ENCODE results near the gene HS6ST1. TPM values are rescaled to one million over a fixed set of nuclear protein-coding genes. Genes with fewer than 3 reads are reported as not detected.

HS6ST1 gene
- total and polyA plus RNA-seq, 10 donors: 7.2 to 99.5 (median 57.0) TPM

DNA sequence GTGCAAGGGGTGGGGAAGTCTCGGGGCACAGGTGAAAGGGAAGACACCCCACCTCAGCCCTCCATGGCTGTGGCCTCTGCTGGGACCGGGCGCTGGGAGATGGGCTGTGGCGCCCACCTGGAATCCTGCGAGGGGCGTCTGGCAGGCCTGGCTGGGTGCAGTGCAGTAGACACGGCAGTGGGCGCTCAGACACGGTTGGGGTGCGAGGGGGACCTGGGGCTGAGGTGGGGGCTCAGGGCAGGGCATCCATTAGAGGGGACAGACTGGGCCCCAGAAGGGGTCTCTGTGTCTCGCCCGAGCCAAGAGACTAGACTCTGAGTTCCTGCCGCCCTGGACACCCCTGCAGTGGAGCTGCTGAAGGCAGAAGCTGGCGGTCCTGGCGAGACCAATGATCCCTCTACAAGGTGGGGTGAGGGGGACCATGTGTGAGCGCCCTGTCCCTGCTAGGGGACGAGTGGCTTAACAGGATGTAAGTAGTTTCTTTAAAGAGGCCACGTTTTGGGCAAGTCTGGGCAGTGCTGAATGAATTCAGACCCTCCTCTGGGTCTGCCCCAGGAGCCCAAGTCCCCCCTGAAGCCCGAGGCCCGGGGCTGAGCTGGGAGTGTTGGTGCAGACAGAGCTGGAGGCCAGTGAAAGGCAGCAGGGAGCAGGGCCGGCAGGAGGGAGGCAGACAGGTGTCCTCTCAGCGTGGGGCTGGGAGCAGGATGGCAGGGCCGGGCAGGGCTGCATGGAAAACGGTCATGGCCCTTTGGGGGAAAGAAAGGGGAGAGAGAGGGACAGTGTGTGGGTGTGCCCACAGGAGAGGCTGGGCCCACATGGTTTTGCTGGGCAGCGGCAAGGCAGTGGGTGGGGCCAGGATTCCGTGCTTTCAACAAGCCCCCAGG lies 57.2 kb downstream of the HS6ST1 start:
- Histone ChIP-seq H3K36me3 (peaks cover 0 to 15% (median 0%) of the 10 kb centered on the region in 6 donors), H3K27ac (no peak overlapping the region), H3K4me3 (no peak overlapping the region), H3K9me3 (no peaks in the 10 kb centered on the region), H3K27me3 (replicated peaks in 1 of 7) (no peaks in the 10 kb centered on the region), H3K4me1 (no peaks in the 10 kb centered on the region)
- TF ChIP-seq POLR2A (IDR thresholded peaks at IDR 0.05) (no peak), POLR2AphosphoS5 (IDR thresholded peaks at IDR 0.05) (peak in 1 of 3 donors; percentile 63)
- WGBS, 5 donors: 70 to 87% (median 85%) methylated on average over 17 to 26 of the region's 26 CpGs
- intact Hi-C loops (cut with DNase I; ENCODE audit: low total_unique reads): no loop called here
- DNase-seq: no peak

DNA sequence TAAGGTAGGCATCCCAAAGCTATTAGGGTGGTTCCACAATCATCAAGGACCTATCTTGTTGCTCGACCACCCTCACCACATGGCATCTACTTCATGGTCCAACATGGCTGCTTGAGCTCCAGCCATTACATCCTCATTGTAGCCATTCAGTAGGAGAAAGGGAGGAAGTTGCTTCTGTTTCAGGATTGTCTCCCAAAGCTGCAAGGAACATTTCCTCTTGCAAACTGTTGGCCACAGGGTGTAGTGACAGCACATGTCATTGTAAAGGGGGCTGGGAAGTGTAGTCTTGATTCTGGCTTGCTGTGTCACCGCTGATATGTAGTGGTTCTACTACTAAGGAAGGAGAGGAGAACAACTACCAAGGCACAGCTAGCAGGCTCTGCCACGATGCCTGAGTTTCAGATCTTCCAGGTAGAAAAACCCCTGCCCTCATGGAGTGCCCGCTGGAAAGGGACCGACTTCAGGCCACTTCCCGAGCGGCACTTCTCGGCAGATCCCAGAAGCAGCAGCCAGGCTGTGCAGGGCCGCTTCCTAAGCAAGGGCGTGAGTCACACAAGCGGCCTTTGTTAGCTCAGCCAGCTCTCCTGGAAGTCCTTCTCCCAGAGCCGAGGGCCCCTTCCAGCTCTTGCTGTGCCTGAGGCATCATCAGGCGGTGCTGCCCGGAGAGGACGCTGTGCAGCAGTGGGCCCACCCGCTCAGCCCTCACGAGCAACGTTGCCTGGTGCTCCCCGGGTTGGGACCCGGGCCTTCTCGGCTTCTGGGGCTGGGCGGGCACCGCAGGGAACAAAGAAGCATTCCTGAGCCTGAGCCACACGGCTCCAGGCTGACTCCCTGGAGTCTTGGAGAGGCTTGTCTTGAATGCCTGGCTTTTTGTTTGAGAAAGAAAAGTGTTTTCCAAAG lies 58.2 kb downstream of the HS6ST1 start:
- Histone ChIP-seq H3K4me3 (no peak overlapping the region), H3K4me1 (no peaks in the 10 kb centered on the region), H3K36me3 (peaks cover 0 to 10% (median 0%) of the 10 kb centered on the region in 6 donors), H3K9me3 (no peaks in the 10 kb centered on the region), H3K27ac (no peak overlapping the region), H3K27me3 (replicated peaks in 1 of 7) (no peaks in the 10 kb centered on the region)
- DNase-seq: no peak
- WGBS, 5 donors: 82 to 96% (median 86%) methylated on average over 20 to 24 of the region's 24 CpGs
- TF ChIP-seq POLR2AphosphoS5 (IDR thresholded peaks at IDR 0.05): peak in 1 of 3 donors; percentile 59
- TF ChIP-seq, protein P1, sequence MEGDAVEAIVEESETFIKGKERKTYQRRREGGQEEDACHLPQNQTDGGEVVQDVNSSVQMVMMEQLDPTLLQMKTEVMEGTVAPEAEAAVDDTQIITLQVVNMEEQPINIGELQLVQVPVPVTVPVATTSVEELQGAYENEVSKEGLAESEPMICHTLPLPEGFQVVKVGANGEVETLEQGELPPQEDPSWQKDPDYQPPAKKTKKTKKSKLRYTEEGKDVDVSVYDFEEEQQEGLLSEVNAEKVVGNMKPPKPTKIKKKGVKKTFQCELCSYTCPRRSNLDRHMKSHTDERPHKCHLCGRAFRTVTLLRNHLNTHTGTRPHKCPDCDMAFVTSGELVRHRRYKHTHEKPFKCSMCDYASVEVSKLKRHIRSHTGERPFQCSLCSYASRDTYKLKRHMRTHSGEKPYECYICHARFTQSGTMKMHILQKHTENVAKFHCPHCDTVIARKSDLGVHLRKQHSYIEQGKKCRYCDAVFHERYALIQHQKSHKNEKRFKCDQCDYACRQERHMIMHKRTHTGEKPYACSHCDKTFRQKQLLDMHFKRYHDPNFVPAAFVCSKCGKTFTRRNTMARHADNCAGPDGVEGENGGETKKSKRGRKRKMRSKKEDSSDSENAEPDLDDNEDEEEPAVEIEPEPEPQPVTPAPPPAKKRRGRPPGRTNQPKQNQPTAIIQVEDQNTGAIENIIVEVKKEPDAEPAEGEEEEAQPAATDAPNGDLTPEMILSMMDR (IDR thresholded peaks at IDR 0.05 in 8 of 11, conservative IDR thresholded peaks at IDR 0.05 in 3 of 11): no peak
- TF ChIP-seq POLR2A (IDR thresholded peaks at IDR 0.05): no peak
- intact Hi-C loops (cut with DNase I; ENCODE audit: low total_unique reads): no loop called here

DNA sequence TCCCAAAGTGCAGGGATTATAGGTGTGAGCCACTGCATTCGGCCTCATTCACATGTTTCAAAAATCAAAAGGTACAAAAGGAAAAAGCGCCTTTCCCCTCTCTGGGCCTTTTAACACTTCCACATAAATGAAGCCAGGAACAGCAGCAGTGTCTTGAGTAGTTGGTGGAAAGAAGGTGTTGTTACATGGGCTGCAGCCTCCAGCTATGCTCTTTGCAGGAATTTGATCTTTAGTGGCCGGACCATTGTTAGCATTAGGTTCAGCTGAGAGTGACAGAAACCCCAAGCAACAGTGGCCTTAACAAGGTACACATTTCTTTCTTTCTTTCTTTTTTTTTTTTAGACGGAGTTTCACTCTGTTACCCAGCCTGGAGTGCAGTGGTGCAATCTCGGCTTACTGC lies 59.1 kb downstream of the HS6ST1 start:
- H3K27ac ChIP-seq: no peak overlapping the region
- no peak for DNase-seq
- H3K27me3 ChIP-seq (replicated peaks in 1 of 7): no peaks in the 10 kb centered on the region
- H3K9me3 ChIP-seq: no peaks in the 10 kb centered on the region
- 91 to 96% (median 94%) methylated on average over 5 of the region's 5 CpGs for WGBS, 5 donors
- intact Hi-C loops (cut with DNase I; ENCODE audit: low total_unique reads): no loop called here
- H3K4me3 ChIP-seq: no peak overlapping the region
- peaks cover 0 to 1% (median 0%) of the 10 kb centered on the region in 6 donors for H3K36me3 ChIP-seq
- H3K4me1 ChIP-seq: no peaks in the 10 kb centered on the region
- TF ChIP-seq POLR2AphosphoS5 (IDR thresholded peaks at IDR 0.05) (no peak), POLR2A (IDR thresholded peaks at IDR 0.05) (no peak)
- TF ChIP-seq, protein P1 (IDR thresholded peaks at IDR 0.05 in 8 of 11, conservative IDR thresholded peaks at IDR 0.05 in 3 of 11): no peak

DNA sequence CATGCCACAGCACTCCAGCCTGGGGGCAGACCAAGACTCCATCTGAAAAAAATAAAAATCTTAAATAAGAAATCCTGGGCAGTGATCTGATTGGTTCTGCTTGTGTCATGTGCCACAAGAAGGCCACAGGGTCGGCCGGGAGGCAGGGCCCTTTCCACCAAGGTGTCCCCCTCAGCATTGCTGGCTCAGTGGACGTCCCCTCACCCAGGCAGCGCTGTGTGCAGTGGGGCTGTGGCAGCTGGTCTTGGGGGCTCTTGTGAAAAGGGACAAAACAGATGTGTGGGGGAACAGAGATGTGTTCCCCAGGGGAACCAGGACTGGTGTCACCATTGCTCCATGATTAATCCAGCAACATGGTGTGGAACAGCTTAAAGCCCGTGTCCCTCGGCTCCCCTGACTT lies 60.5 kb downstream of the HS6ST1 start:
- Histone ChIP-seq H3K27ac (no peak overlapping the region), H3K4me1 (no peaks in the 10 kb centered on the region), H3K27me3 (replicated peaks in 1 of 7) (no peaks in the 10 kb centered on the region), H3K4me3 (no peak overlapping the region), H3K36me3 (no peaks in the 10 kb centered on the region), H3K9me3 (no peaks in the 10 kb centered on the region)
- WGBS, 5 donors: 82 to 91% (median 90%) methylated on average over 6 of the region's 6 CpGs
- TF ChIP-seq POLR2AphosphoS5 (IDR thresholded peaks at IDR 0.05) (peak in 1 of 3 donors; percentile 27), POLR2A (IDR thresholded peaks at IDR 0.05) (no peak)
- DNase-seq: no peak
- intact Hi-C loops (cut with DNase I; ENCODE audit: low total_unique reads): no loop called here

All from spleen (tissue), 11 donors.